H1 (cell line): ENCODE data around the gene SLC24A4. TPM values are rescaled to one million over a fixed set of nuclear protein-coding genes. Genes with fewer than 3 reads are reported as not detected.

Experiments
- CTCF ChIA-PET: fragments of 300-600 bp; sonication (Branson Sonifier 250); formaldehyde crosslinking; loops from one replicate; lab custom pipeline; 2021; ENCODE audit not compliant: partially characterized antibody; lab: Charles Lee
- POLR2A ChIA-PET: fragments of 300-600 bp; sonication (Branson Sonifier 250); formaldehyde crosslinking; loops from one replicate; lab custom pipeline; 2021; ENCODE audit warnings: inconsistent platforms; ENCODE audit not compliant: partially characterized antibody; lab: Charles Lee
- DNase-seq, 2 experiments: peaks; one replicate each; pipeline versions ENCODE4 v3.0.0 to v3.0.0-alpha.2; 2010 to 2022; ENCODE audit warnings: low spot score in 2 of 2, low read depth in 1 of 2, mixed read lengths in 1 of 2
- FAIRE-seq: peaks from 2 replicates; lab custom pipeline; 2011; peaks lifted over from hg19 to GRCh38; lab: Jason Lieb, UNC
- H2AFZ ChIP-seq: 2 replicates; pipeline ENCODE4 v1.8.1; 2012; ENCODE audit warnings: low read length, inconsistent platforms
- H2AK5ac ChIP-seq: 2 replicates; pipeline ENCODE4 v1.6.1; 2013; ENCODE audit warnings: low read depth, low read length
- H2BK120ac ChIP-seq: replicated peaks from 2 replicates; pipeline ENCODE3; 2013; ENCODE audit warnings: low read depth, low read length, inconsistent platforms
- H2BK12ac ChIP-seq: 2 replicates; pipeline ENCODE4 v1.6.1; 2013; ENCODE audit warnings: low read depth, low read length
- H2BK15ac ChIP-seq: 2 replicates; pipeline ENCODE4 v1.6.1; 2013; ENCODE audit warnings: low read length
- H2BK20ac ChIP-seq: 2 replicates; pipeline ENCODE4 v1.6.1; 2013; ENCODE audit warnings: low read length
- H2BK5ac ChIP-seq: 2 replicates; pipeline ENCODE4 v1.6.1; 2013; ENCODE audit warnings: low read depth, low read length
- H3K14ac ChIP-seq: 2 replicates; pipeline ENCODE4 v1.6.1; 2013; ENCODE audit warnings: inconsistent platforms; ENCODE audit not compliant: insufficient read length
- H3K18ac ChIP-seq: 2 replicates; pipeline ENCODE4 v1.6.1; 2013; ENCODE audit warnings: low read length; ENCODE audit errors: extremely low read depth
- H3K23ac ChIP-seq: 2 replicates; pipeline ENCODE4 v1.6.1; 2013; ENCODE audit warnings: inconsistent platforms; ENCODE audit not compliant: insufficient read length
- H3K23me2 ChIP-seq: 2 replicates; pipeline ENCODE4 v1.6.1; 2013; ENCODE audit warnings: low read depth, low read length
- H3K27ac ChIP-seq: 2 replicates; pipeline ENCODE4 v1.6.1; 2011; ENCODE audit warnings: low read depth, low read length, inconsistent platforms
- H3K27me3 ChIP-seq, 4 experiments: replicated peaks in 1 of 4; 1 replicate in 1 of 4; 2 replicates in 3 of 4; pipeline versions ENCODE4 v1.6.1 to v1.8.1; 2011 to 2013; ENCODE audit warnings: low read length in 3 of 4, mild to moderate bottlenecking in 3 of 4, inconsistent platforms in 2 of 4, mixed read lengths in 2 of 4, moderate library complexity in 1 of 4; ENCODE audit not compliant: control insufficient read depth in 3 of 4, insufficient read depth in 3 of 4; ENCODE audit errors: extremely low read depth in 1 of 4
- H3K36me3 ChIP-seq, 4 experiments: 2 replicates each; pipeline versions ENCODE4 v1.6.1 to v1.8.1; 2011 to 2013; ENCODE audit warnings: mild to moderate bottlenecking in 4 of 4, low read length in 3 of 4, moderate library complexity in 2 of 4, control low read depth in 1 of 4, inconsistent platforms in 1 of 4; ENCODE audit not compliant: insufficient read depth in 4 of 4, control insufficient read depth in 2 of 4
- H3K4ac ChIP-seq: replicated peaks from 2 replicates; pipeline ENCODE3; 2013; ENCODE audit warnings: low read length, low read depth, mixed read lengths, inconsistent platforms; ENCODE audit not compliant: insufficient read length
- H3K4me1 ChIP-seq, 4 experiments: replicated peaks in 1 of 4; 1 replicate in 1 of 4; 2 replicates in 3 of 4; pipeline versions ENCODE4 v1.6.1 to v1.8.1; 2011 to 2013; ENCODE audit warnings: low read length in 3 of 4, inconsistent platforms in 2 of 4, mixed read lengths in 1 of 4; ENCODE audit not compliant: insufficient read depth in 4 of 4, control insufficient read depth in 3 of 4
- H3K4me2 ChIP-seq, 2 experiments: 2 replicates each; pipeline versions ENCODE4 v1.6.1 to v1.8.1; 2011 to 2013; ENCODE audit warnings: low read depth in 2 of 2, low read length in 2 of 2, control low read depth in 1 of 2, inconsistent platforms in 1 of 2, mild to moderate bottlenecking in 1 of 2; ENCODE audit not compliant: insufficient read depth in 1 of 2
- H3K4me3 ChIP-seq, 4 experiments: fragments of 200-600, 300-600 bp in 1 of 4; sonication (generic), shearing (Covaris generic), sonication (Bioruptor Twin) in 1 of 4; 2 replicates each; pipeline versions ENCODE4 v1.5.1 to v1.8.1; 2011 to 2016; ENCODE audit warnings: low read length in 4 of 4, low read depth in 3 of 4, control low read depth in 2 of 4, inconsistent platforms in 2 of 4, mild to moderate bottlenecking in 2 of 4, mixed read lengths in 1 of 4, moderate library complexity in 1 of 4; ENCODE audit not compliant: insufficient read depth in 2 of 4; ENCODE audit errors: extremely low read depth in 1 of 4
- H3K56ac ChIP-seq: replicated peaks from 2 replicates; pipeline ENCODE3; 2013; ENCODE audit warnings: low read depth, mild to moderate bottlenecking, mixed read lengths, low read length, inconsistent platforms; ENCODE audit not compliant: insufficient read length
- H3K79me1 ChIP-seq: 2 replicates; pipeline ENCODE4 v1.6.1; 2013; ENCODE audit warnings: low read depth, low read length, control low read depth
- H3K79me2 ChIP-seq, 2 experiments: 2 replicates each; pipeline versions ENCODE4 v1.6.1 to v1.8.1; 2012 to 2013; ENCODE audit warnings: low read length in 2 of 2, mild to moderate bottlenecking in 2 of 2, inconsistent platforms in 1 of 2; ENCODE audit not compliant: insufficient read depth in 2 of 2, control insufficient read depth in 1 of 2
- H3K9ac ChIP-seq, 4 experiments: replicated peaks in 1 of 4; 1 replicate in 1 of 4; 2 replicates in 3 of 4; pipeline versions ENCODE4 v1.6.1 to v1.8.1; 2011 to 2013; ENCODE audit warnings: low read depth in 3 of 4, low read length in 3 of 4, control low read depth in 2 of 4, mild to moderate bottlenecking in 2 of 4, moderate library complexity in 2 of 4, inconsistent platforms in 1 of 4; ENCODE audit errors: extremely low read depth in 1 of 4
- H3K9me3 ChIP-seq, 2 experiments: 2 replicates each; pipeline versions ENCODE4 v1.6.1 to v1.8.1; 2012 to 2013; ENCODE audit warnings: mild to moderate bottlenecking in 2 of 2, moderate library complexity in 2 of 2, control low read depth in 1 of 2, inconsistent platforms in 1 of 2, low read depth in 1 of 2, low read length in 1 of 2, mixed read lengths in 1 of 2; ENCODE audit not compliant: insufficient read depth in 2 of 2
- H4K20me1 ChIP-seq, 2 experiments: replicated peaks in 1 of 2; 2 replicates each; pipeline versions ENCODE3 to v1.8.1; 2011 to 2013; ENCODE audit warnings: inconsistent platforms in 2 of 2, low read length in 2 of 2, mild to moderate bottlenecking in 1 of 2; ENCODE audit not compliant: insufficient read depth in 2 of 2, control insufficient read depth in 1 of 2
- H4K5ac ChIP-seq: 2 replicates; pipeline ENCODE4 v1.6.1; 2013; ENCODE audit warnings: low read length, low read depth, mixed read lengths, inconsistent platforms; ENCODE audit not compliant: insufficient read length
- H4K8ac ChIP-seq: 2 replicates; pipeline ENCODE4 v1.8.0; 2013; ENCODE audit warnings: mild to moderate bottlenecking, moderate library complexity, low read length, inconsistent platforms; ENCODE audit not compliant: insufficient read depth; ENCODE audit errors: extremely low read depth
- H4K91ac ChIP-seq: replicated peaks from 2 replicates; pipeline ENCODE3; 2013; ENCODE audit warnings: low read length, mixed read lengths, inconsistent platforms; ENCODE audit not compliant: insufficient read length
- CBX5 ChIP-seq: fragments of 300-800, 300-1000 bp; sonication (generic); IDR thresholded peaks from 2 replicates; pipeline ENCODE4 v1.7.1; 2016; ENCODE audit warnings: antibody characterized with exemption, low read length, low read depth
- WGBS, 2 experiments: shearing (Covaris generic) in 1 of 2; methylation state at CpG; one replicate each; pipeline versions ENCODE4 v1.1.6 to v1.1.7; 2013 to 2015; ENCODE audit warnings: low lambda C conversion rate in 2 of 2, mixed read lengths in 2 of 2, inconsistent platforms in 1 of 2, low coverage in 1 of 2, missing lambda C conversion rate in 1 of 2; ENCODE audit not compliant: insufficient replicate concordance in 2 of 2, insufficient coverage in 1 of 2, insufficient read length in 1 of 2; ENCODE audit errors: extremely low coverage in 1 of 2, missing lambda C conversion rate in 1 of 2; 5-methylcytosine and 5-hydroxymethylcytosine counted together
- polyA plus RNA-seq, 7 experiments: library from polyadenylated mRNA; depleted of rRNA in 3 of 7; stranded (reverse) in 5 of 7; unstranded in 2 of 7; fragments of >200 nt in 5 of 7; fragments of 200-250 nt in 2 of 7; gene quantifications; 1 replicate in 5 of 7; 2 replicates in 1 of 7; 4 replicates in 1 of 7; pipeline versions ENCODE4 v1.2.1 to v1.2.3, GENCODE V29; 2011 to 2013; ENCODE audit warnings: missing spikeins in 2 of 7, mixed read lengths in 2 of 7
- total RNA-seq: library from RNA; stranded (reverse); fragmentation: NEBNext Ultra II Directional; extraction: Animal tissue kit (Norgen Biotek cat#: 25700); gene quantifications from 2 replicates; pipeline ENCODE4 v1.2.1, GENCODE V29; 2021

The SLC24A4 gene
- total and polyA plus RNA-seq, 2 of the 8 experiments (the other 6 are each of a cell fraction or from before 2014, with no cell fraction given) = 0.27 to 0.89 TPM

- FAIRE-seq (no peak), DNase-seq (no peak)
- TF ChIP-seq CBX5 = no peak
- H3K27me3 ChIP-seq = peaks cover 0 to 14% (median 8%) of the 10 kb centered on the region in 4 experiments; a peak in 5 of 7 replicates
- ChIA-PET POLR2A (no interaction called here), CTCF (interaction anchor here (1.0 to 1.9 kb wide), 6 partner anchors 12 to 210 kb away, joined by 3 to 8 read pairs (median 4); partner anchors contain the start of gene ATXN3)
- H3K4ac ChIP-seq = no peak overlapping the region
- H4K91ac ChIP-seq = no peak overlapping the region
- no peak overlapping the region for H3K18ac ChIP-seq
- H2AFZ ChIP-seq = no peak overlapping the region
- no peaks in the 10 kb centered on the region for H4K20me1 ChIP-seq
- no peak overlapping the region for H4K5ac ChIP-seq
- no peaks in the 10 kb centered on the region for H3K23me2 ChIP-seq
- H3K9ac ChIP-seq = no peak overlapping the region
- no peak overlapping the region for H2BK20ac ChIP-seq
- no peak overlapping the region for H3K56ac ChIP-seq
- no peaks in the 10 kb centered on the region; a peak in 1 of 7 replicates for H3K4me1 ChIP-seq
- no peak overlapping the region for H2BK12ac ChIP-seq
- H3K79me1 ChIP-seq = no peaks in the 10 kb centered on the region
- H3K36me3 ChIP-seq = no peaks in the 10 kb centered on the region
- H3K9me3 ChIP-seq = no peaks in the 10 kb centered on the region
- no peak overlapping the region for H3K23ac ChIP-seq
- H3K14ac ChIP-seq = no peak overlapping the region
- H2BK5ac ChIP-seq = no peak overlapping the region
- 81% methylated on average over 4 of the region's 4 CpGs; no CpG with 5 or more reads in 1 of the 2 experiments for WGBS, 2 experiments
- no peak overlapping the region for H3K27ac ChIP-seq
- H4K8ac ChIP-seq = no peak overlapping the region
- H2BK15ac ChIP-seq = no peak overlapping the region
- H2BK120ac ChIP-seq = no peak overlapping the region
- no peaks in the 10 kb centered on the region for H3K79me2 ChIP-seq
- H2AK5ac ChIP-seq = no peak overlapping the region
- H3K4me3 ChIP-seq = no peak overlapping the region
- no peak overlapping the region for H3K4me2 ChIP-seq
Observed at GRCh38 chr14:92316176-92316575, 6.8 kb upstream of the SLC24A4 start.
